Right cardiac atrium (tissue), 5 donors: ENCODE results near the gene GHDC. TPM values are rescaled to one million over a fixed set of nuclear protein-coding genes. Genes with fewer than 3 reads are reported as not detected.
"Not testable (repeated sequence)": the region's sequence is repeated elsewhere in the genome, so short reads cannot be mapped to it uniquely, and the experiment has no call there.

Experiments
- ATAC-seq, 2 donors: fragments of 200-7000 bp; cut with Tn5 transposase; one replicate each; pipeline versions ENCODE4 v1.8.0 to v1.9.1; 2020; ENCODE audit warnings: moderate library complexity in 2 of 2, mild to moderate bottlenecking in 1 of 2
- DNase-seq, 3 donors: peaks; one replicate each; pipeline ENCODE4 v3.0.0-alpha.2; 2020
- H3K27ac ChIP-seq: one replicate; pipeline ENCODE4 v1.5.1; 2013; ENCODE audit warnings: mild to moderate bottlenecking, low read length, control low read depth, moderate library complexity
- H3K27me3 ChIP-seq: one replicate; pipeline ENCODE4 v1.6.1; 2013; ENCODE audit not compliant: control insufficient read depth, insufficient read depth
- H3K4me1 ChIP-seq: one replicate; pipeline ENCODE4 v1.6.1; 2013; ENCODE audit warnings: low read length; ENCODE audit not compliant: control insufficient read depth, insufficient read depth
- H3K4me3 ChIP-seq: one replicate; pipeline ENCODE4 v1.5.1; 2013; ENCODE audit warnings: low read length, control low read depth
- H3K9me3 ChIP-seq: one replicate; pipeline ENCODE4 v1.6.1; 2013; ENCODE audit warnings: low read length; ENCODE audit not compliant: control insufficient read depth
- WGBS: extraction: QIAGEN DNeasy Blood & Tissue Kit; methylation state at CpG from one replicate; pipeline ENCODE4 v1.1.7; 2013; 5-methylcytosine and 5-hydroxymethylcytosine counted together
- intact Hi-C, 4 donors: fragments of 100-400 bp; cut with DNase I; formaldehyde crosslinking; loops; one replicate each; pipeline versions ENCODE4 v1.11.0 to v1.14.0; 2022 to 2023
- polyA plus RNA-seq: library from polyadenylated mRNA; stranded (reverse); fragments of 200-250 nt; gene quantifications from one replicate; pipeline ENCODE4 v1.2.3, GENCODE V29; 2013
- total RNA-seq, 4 donors: library from RNA; stranded (reverse); fragmentation: NEBNext Ultra II Directional; extraction: Animal tissue kit (Norgen Biotek cat#: 25700); gene quantifications; one replicate each; pipeline ENCODE4 v1.2.1, GENCODE V29; 2021
- donor health status: healthy with polysubstance abuse.
- donor health status: DM: no; HTN: yes; CAD: no.
- donor health status: DM: no; HTN: no; CAD: no.
- donor health status: DM: no; HTN: yes; CAD: no; lungs with severe emphysema.
- donor health status: DM: yes; HTN: yes; CAD: no.

GHDC gene
- total and polyA plus RNA-seq, 5 donors: 10.5 to 15.4 (median 12.4) TPM

- DNase-seq (peak in 1 of 3 donors; percentile 40), ATAC-seq (no peak)
- Histone ChIP-seq H3K27me3 (no peaks in the 10 kb centered on the region), H3K4me1 (no peaks in the 10 kb centered on the region), H3K9me3 (no peaks in the 10 kb centered on the region), H3K4me3 (no peak overlapping the region), H3K27ac (no peak overlapping the region)
- 92% methylated on average over 17 of the region's 17 CpGs for WGBS
- intact Hi-C loops: no loop called here
These were observed 3.6 kb downstream of the GHDC start for GRCh38 chr17:42190491-42191274.

- WGBS: 78% methylated on average over 11 of the region's 11 CpGs
- Histone ChIP-seq H3K4me3 (no peak overlapping the region), H3K9me3 (no peaks in the 10 kb centered on the region), H3K4me1 (no peaks in the 10 kb centered on the region), H3K27ac (no peak overlapping the region), H3K27me3 (no peaks in the 10 kb centered on the region)
- ATAC-seq (no peak), DNase-seq (no peak)
- intact Hi-C loops: no loop called here
These were observed 4.7 kb downstream of the GHDC start for GRCh38 chr17:42189651-42189965.

- Histone ChIP-seq H3K4me3 (no peak overlapping the region), H3K4me1 (no peaks in the 10 kb centered on the region), H3K27me3 (no peaks in the 10 kb centered on the region), H3K9me3 (no peaks in the 10 kb centered on the region), H3K27ac (no peak overlapping the region)
- no peak for ATAC-seq
- DNase-seq: peak in 1 of 3 donors; percentile 43
- intact Hi-C loops: no loop called here
- 81% methylated on average over 19 of the region's 19 CpGs for WGBS
These were observed 5.3 kb downstream of the GHDC start for GRCh38 chr17:42188749-42189650.

- H3K4me3 ChIP-seq: no peak overlapping the region
- H3K27me3 ChIP-seq: no peaks in the 10 kb centered on the region
- ATAC-seq (no peak), DNase-seq (peak in 1 of 3 donors; percentile 0)
- WGBS: 71% methylated on average over 2 of the region's 2 CpGs
- no peaks in the 10 kb centered on the region for H3K9me3 ChIP-seq
- no peak overlapping the region for H3K27ac ChIP-seq
- intact Hi-C loops: loop anchor here in 1 of 4 donors (2.0 kb wide), 1 partner anchor 21 kb away; no protein-coding TSS in a partner anchor
- no peaks in the 10 kb centered on the region for H3K4me1 ChIP-seq
These were observed 6.5 kb downstream of the GHDC start for GRCh38 chr17:42187833-42188232.

GRCh38 chr17:42186191-42186590 lies 8.1 kb downstream of the GHDC start:
- H3K9me3 ChIP-seq, H3K27ac ChIP-seq, DNase-seq, H3K27me3 ChIP-seq, ATAC-seq, H3K4me1 ChIP-seq, H3K4me3 ChIP-seq: not testable (repeated sequence)
- intact Hi-C loops: loop anchor here in 1 of 4 donors (2.0 kb wide), 1 partner anchor 23 kb away; no protein-coding TSS in a partner anchor
- WGBS: 84% methylated on average over 5 of the region's 5 CpGs

GRCh38 chr17:42185621-42185930 lies 8.7 kb downstream of the GHDC start:
- Histone ChIP-seq H3K9me3 (no peaks in the 10 kb centered on the region), H3K4me1 (no peaks in the 10 kb centered on the region), H3K4me3 (no peak overlapping the region), H3K27ac (no peak overlapping the region), H3K27me3 (no peaks in the 10 kb centered on the region)
- no peak for DNase-seq
- 80% methylated on average over 7 of the region's 7 CpGs for WGBS
- ATAC-seq: no peak
- intact Hi-C loops: no loop called here

GRCh38 chr17:42184713-42185620 lies 9.3 kb downstream of the GHDC start, which contains the start of gene HCRT:
HCRT (minus strand) TSS chr17:42185452; CDS start chr17:42185365, 87 bp downstream.
- H3K4me1 ChIP-seq: no peaks in the 10 kb centered on the region
- H3K9me3 ChIP-seq: no peaks in the 10 kb centered on the region
- no peak within 1 kb of the TSS for H3K27ac ChIP-seq
- no peaks in the 10 kb centered on the region for H3K27me3 ChIP-seq
- 79% methylated on average over 11 of the region's 11 CpGs for WGBS
- H3K4me3 ChIP-seq: peak within 1 kb of the TSS; percentile 50
- intact Hi-C loops: loop anchor here in 1 of 4 donors (5.0 kb wide), 1 partner anchor 68 kb away; no protein-coding TSS in a partner anchor
- peak in 1 of 3 donors; percentile 30 for DNase-seq
- no peak for ATAC-seq

- ATAC-seq (peak; percentile 81 to 85), DNase-seq (peak; percentile 79 to 93 (median 93))
- H3K9me3 ChIP-seq: no peaks in the 10 kb centered on the region
- peak overlapping the region; percentile 50 for H3K4me3 ChIP-seq
- 3% methylated on average over 83 of the region's 83 CpGs for WGBS
- no peaks in the 10 kb centered on the region for H3K27me3 ChIP-seq
- peak overlapping the region; percentile 61 for H3K27ac ChIP-seq
- intact Hi-C loops: loop anchor here in 1 of 4 donors (5.0 kb wide), 1 partner anchor 67 kb away; no protein-coding TSS in a partner anchor
- H3K4me1 ChIP-seq: no peaks in the 10 kb centered on the region
These were observed 10.3 kb downstream of the GHDC start for GRCh38 chr17:42183741-42184711.

GRCh38 chr17:42182927-42183734 lies 11.2 kb downstream of the GHDC start:
- H3K27ac ChIP-seq: peak overlapping the region; percentile 61
- ATAC-seq (peak in 1 of 2 donors; percentile 25), DNase-seq (peak in 1 of 3 donors; percentile 13)
- H3K9me3 ChIP-seq: no peaks in the 10 kb centered on the region
- H3K4me1 ChIP-seq: no peaks in the 10 kb centered on the region
- H3K27me3 ChIP-seq: no peaks in the 10 kb centered on the region
- WGBS: 68% methylated on average over 9 of the region's 9 CpGs
- peak overlapping the region; percentile 50 for H3K4me3 ChIP-seq
- intact Hi-C loops: loop anchor here in 1 of 4 donors (5.0 kb wide), 1 partner anchor 66 kb away; no protein-coding TSS in a partner anchor
